ENCODE measurements around the gene TNRC6C.
"Not testable (repeated sequence)": the region's sequence is repeated elsewhere in the genome, so short reads cannot be mapped to it uniquely, and the experiment has no call there.

TNRC6C gene

GRCh38 chr17:78064708-78065107 is 106.2 kb downstream of the TNRC6C start:
- no peak for TF ChIP-seq CTCF (IDR thresholded peaks at IDR 0.05; ENCODE audit: control insufficient read depth, insufficient read depth, low read depth, low read length, missing control alignments)
- H3K4me3 ChIP-seq (ENCODE audit: control insufficient read depth, low read depth, low read length): no peak overlapping the region
- no peak for DNase-seq (ENCODE audit: low read depth)

DNA sequence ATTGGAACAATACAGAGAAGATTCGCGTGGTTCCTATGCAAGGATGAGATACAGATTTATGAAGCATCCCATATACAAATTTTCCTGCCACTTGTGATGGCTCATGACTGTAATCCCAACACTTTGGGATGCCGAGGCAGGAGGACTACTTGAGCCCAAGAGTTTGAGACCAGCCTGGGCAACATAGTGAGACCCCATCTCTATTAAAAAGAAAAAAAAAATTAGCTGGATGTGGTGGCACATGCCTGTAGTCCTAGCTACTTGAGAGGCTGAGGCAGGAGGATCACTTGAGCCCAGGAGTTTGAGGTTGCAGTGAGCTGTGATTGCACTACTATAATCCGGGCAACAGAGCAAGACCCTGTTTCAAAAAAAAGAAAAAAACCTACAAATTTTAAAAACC is 108.5 kb downstream of the TNRC6C start:
- DNase-seq (ENCODE audit: low read depth); H3K4me3 ChIP-seq (ENCODE audit: control insufficient read depth, low read depth, low read length): not testable (repeated sequence)

GRCh38 chr17:78069695-78070094 is 111.2 kb downstream of the TNRC6C start:
- DNase-seq (ENCODE audit: low read depth): no peak
- no peak overlapping the region for H3K4me3 ChIP-seq (ENCODE audit: control insufficient read depth, low read depth, low read length)
- no peak for TF ChIP-seq CTCF (IDR thresholded peaks at IDR 0.05; ENCODE audit: control insufficient read depth, insufficient read depth, low read depth, low read length, missing control alignments)

GRCh38 chr17:78072961-78073360 is 114.5 kb downstream of the TNRC6C start:
- TF ChIP-seq CTCF (IDR thresholded peaks at IDR 0.05; ENCODE audit: control insufficient read depth, insufficient read depth, low read depth, low read length, missing control alignments): no peak
- DNase-seq (ENCODE audit: low read depth): no peak
- no peak overlapping the region for H3K4me3 ChIP-seq (ENCODE audit: control insufficient read depth, low read depth, low read length)

GRCh38 chr17:78075011-78075410 is 116.5 kb downstream of the TNRC6C start:
- no peak for DNase-seq (ENCODE audit: low read depth)
- H3K4me3 ChIP-seq (ENCODE audit: control insufficient read depth, low read depth, low read length): no peak overlapping the region
- TF ChIP-seq CTCF (IDR thresholded peaks at IDR 0.05; ENCODE audit: control insufficient read depth, insufficient read depth, low read depth, low read length, missing control alignments): no peak

DNA sequence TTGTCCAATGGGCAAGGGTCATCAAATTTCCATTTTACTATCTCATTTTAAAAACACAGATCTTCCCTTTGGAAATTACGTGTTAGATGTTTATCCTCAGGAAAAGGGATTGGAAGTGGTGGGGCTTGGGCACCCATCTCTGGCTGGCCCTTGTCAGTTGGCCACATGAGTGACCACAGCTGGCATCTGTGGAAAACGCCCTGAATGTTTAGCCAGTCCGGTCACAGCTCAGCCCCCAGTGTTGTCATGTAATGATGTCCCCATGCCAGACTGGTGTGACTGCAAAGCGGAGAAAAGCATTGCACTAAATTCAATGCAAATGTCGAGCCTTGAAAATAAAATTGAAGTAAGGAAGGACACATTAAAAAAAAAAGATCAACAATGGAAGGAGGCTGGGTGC is 117.0 kb downstream of the TNRC6C start:
- no peak for DNase-seq (ENCODE audit: low read depth)
- TF ChIP-seq CTCF (IDR thresholded peaks at IDR 0.05; ENCODE audit: control insufficient read depth, insufficient read depth, low read depth, low read length, missing control alignments): no peak
- H3K4me3 ChIP-seq (ENCODE audit: control insufficient read depth, low read depth, low read length): no peak overlapping the region

DNA sequence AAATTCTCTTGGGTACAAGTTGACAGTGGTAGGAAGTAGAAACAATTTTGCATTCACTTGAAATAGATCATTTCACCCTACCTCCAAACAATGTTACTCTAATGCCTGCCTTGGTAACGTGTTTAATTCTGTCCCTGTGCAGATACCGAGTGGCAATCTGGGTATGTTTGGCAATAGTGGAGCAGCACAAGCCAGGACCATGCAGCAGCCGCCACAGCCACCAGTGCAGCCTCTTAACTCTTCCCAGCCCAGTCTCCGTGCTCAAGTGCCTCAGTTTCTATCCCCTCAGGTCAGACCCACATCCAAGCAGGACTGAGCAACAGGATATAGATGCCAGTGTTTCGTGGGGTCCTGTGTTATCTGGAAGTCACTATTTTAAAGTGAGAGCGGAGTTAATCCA is 120.8 kb downstream of the TNRC6C start:
- TF ChIP-seq CTCF (IDR thresholded peaks at IDR 0.05; ENCODE audit: control insufficient read depth, insufficient read depth, low read depth, low read length, missing control alignments): no peak
- H3K4me3 ChIP-seq (ENCODE audit: control insufficient read depth, low read depth, low read length): no peak overlapping the region
- no peak for DNase-seq (ENCODE audit: low read depth)
